HepG2 (cell line): ENCODE results near the gene TFDP1. TPM values are rescaled to one million over a fixed set of nuclear protein-coding genes. Genes with fewer than 3 reads are reported as not detected.

Source experiments
- ATAC-seq: fragments of 200-7000 bp; cut with Tn5 transposase; 3 replicates; pipeline ENCODE4 v1.9.1; 2020; ENCODE audit warnings: mild to moderate bottlenecking, moderate library complexity
- BruUV-seq: library from RNA; stranded (reverse); fragments of 400-500 nt; replicated peaks from 2 replicates; lab custom pipeline; 2021; lab: Mats Ljungman, UMichigan
- CTCF ChIA-PET: fragments of 300-600 bp; formaldehyde crosslinking; extraction: SDS; loops from one replicate; lab custom pipeline; 2021; ENCODE audit warnings: low total read pairs, inconsistent platforms, low intra/inter-chr PET ratio; lab: Yijun Ruan, JAX
- POLR2A ChIA-PET: fragments of 350-600 bp; sonication (Branson Sonifier 250); formaldehyde crosslinking; loops from one replicate; lab custom pipeline; 2020; ENCODE audit warnings: antibody characterized with exemption, inconsistent platforms; lab: Yijun Ruan, JAX
- DNase-seq: peaks from one replicate; pipeline ENCODE4 v3.0.0-alpha.2; 2015; ENCODE audit warnings: low spot score
- FAIRE-seq: peaks from 3 replicates; lab custom pipeline; 2011; peaks lifted over from hg19 to GRCh38; lab: Jason Lieb, UNC
- H2AFZ ChIP-seq: one replicate; pipeline ENCODE4 v1.6.1; 2011; ENCODE audit warnings: low read length, inconsistent platforms
- H3K27ac ChIP-seq: fragments of 300-600 bp; 3 replicates; pipeline ENCODE4 v1.8.0; 2011; ENCODE audit warnings: mixed run types, mild to moderate bottlenecking, mixed read lengths, low read length, inconsistent platforms; ENCODE audit not compliant: insufficient read depth; ENCODE audit errors: extremely low read length
- H3K27me3 ChIP-seq, 2 experiments: fragments of 200-600 bp in 1 of 2; 2 replicates in 1 of 2; 3 replicates in 1 of 2; pipeline versions ENCODE4 v1.6.0 to v1.8.0; 2011; ENCODE audit warnings: low read length in 2 of 2, mild to moderate bottlenecking in 2 of 2, moderate library complexity in 2 of 2, inconsistent platforms in 1 of 2; ENCODE audit not compliant: insufficient read depth in 2 of 2, control insufficient read depth in 1 of 2
- H3K36me3 ChIP-seq, 2 experiments: fragments of 200-600 bp in 1 of 2; replicated peaks in 1 of 2; 2 replicates in 1 of 2; 3 replicates in 1 of 2; pipeline versions ENCODE4 v1.5.1 to v1.8.0; 2011; ENCODE audit warnings: low read length in 2 of 2, inconsistent platforms in 1 of 2; ENCODE audit not compliant: insufficient read depth in 2 of 2, control insufficient read depth in 1 of 2
- H3K4me1 ChIP-seq: 2 replicates; pipeline ENCODE4 v1.5.1; 2012; ENCODE audit warnings: low read length, inconsistent platforms; ENCODE audit not compliant: insufficient read depth
- H3K4me2 ChIP-seq: 2 replicates; pipeline ENCODE4 v1.6.0; 2011; ENCODE audit warnings: low read depth, low read length, inconsistent platforms
- H3K4me3 ChIP-seq, 3 experiments: fragments of 200-600 bp in 1 of 3; sonication (generic), shearing (Covaris generic) in 1 of 3; replicated peaks in 1 of 3; 2 replicates each; pipeline ENCODE4 v1.5.1; 2011 to 2016; ENCODE audit warnings: low read length in 3 of 3, inconsistent platforms in 2 of 3, low read depth in 2 of 3, mild to moderate bottlenecking in 2 of 3, control low read depth in 1 of 3, mixed read lengths in 1 of 3; ENCODE audit not compliant: insufficient read depth in 1 of 3
- H3K79me2 ChIP-seq: one replicate; pipeline ENCODE4 v1.6.1; 2011; ENCODE audit warnings: low read length, inconsistent platforms; ENCODE audit not compliant: insufficient read depth
- H3K9ac ChIP-seq: 2 replicates; pipeline ENCODE4 v1.6.0; 2011; ENCODE audit warnings: mild to moderate bottlenecking, low read depth, low read length, inconsistent platforms; ENCODE audit not compliant: insufficient read depth
- H3K9me3 ChIP-seq: 2 replicates; pipeline ENCODE4 v1.5.1; 2012; ENCODE audit warnings: mild to moderate bottlenecking, low read length
- H4K20me1 ChIP-seq: 2 replicates; pipeline ENCODE4 v1.6.0; 2011; ENCODE audit warnings: inconsistent platforms, mild to moderate bottlenecking, low read length, moderate library complexity; ENCODE audit not compliant: insufficient read depth
- ASH2L ChIP-seq: fragments of 300-600, 200-600 bp; sonication (generic); IDR thresholded peaks from 2 replicates; pipeline ENCODE4 v1.7.0; 2017; ENCODE audit warnings: low read depth, mild to moderate bottlenecking, moderate library complexity, mixed read lengths, low read length; ENCODE audit not compliant: insufficient read length
- HDAC6 ChIP-seq: fragments of 200-600 bp; sonication (generic); IDR thresholded peaks from 2 replicates; pipeline ENCODE4 v1.7.0; 2017; ENCODE audit warnings: mild to moderate bottlenecking, antibody characterized with exemption, low read length, low read depth
- MIXL1 ChIP-seq: IDR thresholded peaks from 2 replicates; pipeline ENCODE4 v1.6.1; 2016
- SSRP1 ChIP-seq: IDR thresholded peaks from 2 replicates; pipeline ENCODE4 v1.6.1; 2016; ENCODE audit warnings: control low read depth
- ZNF567 ChIP-seq: sonication (generic); formaldehyde crosslinking; IDR thresholded peaks from 2 replicates; pipeline ENCODE4 v1.8.1; 2023; ENCODE audit warnings: mild to moderate bottlenecking, missing genetic modification reagents, borderline replicate concordance
- ZNF883 ChIP-seq: sonication (generic); formaldehyde crosslinking; IDR thresholded peaks from 2 replicates; pipeline ENCODE4 v1.5.1; 2020; ENCODE audit warnings: mild to moderate bottlenecking, missing genetic modification reagents; ENCODE audit errors: not compliant biosample characterization
- ZSCAN25 ChIP-seq: sonication (generic); formaldehyde crosslinking; IDR thresholded peaks from 2 replicates; pipeline ENCODE4 v1.8.0; 2022; ENCODE audit warnings: mild to moderate bottlenecking, missing genetic modification reagents
- ZZZ3 ChIP-seq: sonication (generic); formaldehyde crosslinking; IDR thresholded peaks from 2 replicates; pipeline ENCODE4 v1.4.0; 2020; ENCODE audit warnings: missing genetic modification reagents, mild to moderate bottlenecking, borderline replicate concordance
- WGBS: methylation state at CpG from one replicate; pipeline ENCODE4 v1.1.6; 2017; ENCODE audit warnings: low lambda C conversion rate; 5-methylcytosine and 5-hydroxymethylcytosine counted together
- in situ Hi-C: cut with HindIII; loops from 2 replicates; pipeline ENCODE4 v1.10.0; 2017; ENCODE audit warnings: low pct_unique_long_range_greater_than_20kb; ENCODE audit not compliant: extremely low pct_ligation_motif_present
- intact Hi-C: fragments of 100-400 bp; cut with micrococcal nuclease; formaldehyde crosslinking; loops from one replicate; pipeline ENCODE4 v1.10.0; 2022; ENCODE audit not compliant: unreplicated experiment
- polyA plus RNA-seq, 8 experiments: library from polyadenylated mRNA; depleted of rRNA in 3 of 8; stranded (reverse) in 7 of 8; unstranded in 1 of 8; fragments of >200 nt; fragmentation: Illumina TruSeq in 4 of 8; extraction: Trizol in 4 of 8; gene quantifications; 2 replicates each; pipeline versions ENCODE4 v1.2.1 to v1.2.3, GENCODE V29; 2011 to 2016; ENCODE audit warnings: low read depth in 4 of 8, missing spikeins in 1 of 8, mixed read lengths in 1 of 8; ENCODE audit not compliant: insufficient read depth in 1 of 8
- total RNA-seq, 5 experiments: library from RNA; depleted of rRNA; stranded (reverse); fragments of >200 nt; fragmentation: Illumina TruSeq; extraction: Trizol; gene quantifications; 2 replicates each; pipeline ENCODE4 v1.2.3, GENCODE V29; 2016; ENCODE audit warnings: low read depth in 1 of 5
- TF ChIP-seq, protein P1 (sequence below): sonication (generic); formaldehyde crosslinking; IDR thresholded peaks from 2 replicates; pipeline ENCODE4 v1.4.0; 2020; ENCODE audit warnings: missing genetic modification reagents
- TF ChIP-seq, protein P2 (sequence below): sonication (generic); formaldehyde crosslinking; IDR thresholded peaks from 2 replicates; pipeline ENCODE4 v1.5.0; 2020; ENCODE audit warnings: mild to moderate bottlenecking, missing genetic modification reagents, moderate library complexity
- TF ChIP-seq, protein P3 (sequence below): sonication (generic); formaldehyde crosslinking; IDR thresholded peaks from 2 replicates; pipeline ENCODE4 v1.5.1; 2020; ENCODE audit warnings: missing genetic modification reagents, mild to moderate bottlenecking, borderline replicate concordance
- TF ChIP-seq, protein P4 (sequence below), 2 experiments: IDR thresholded peaks; 2 replicates each; pipeline ENCODE4 v1.6.1; 2011 to 2012; ENCODE audit warnings: low read length in 2 of 2, borderline replicate concordance in 1 of 2, low read depth in 1 of 2, mild to moderate bottlenecking in 1 of 2, moderate library complexity in 1 of 2

The TFDP1 gene
- total and polyA plus RNA-seq, 2 of the 13 experiments (the other 11 are each of a cell fraction or from before 2014, with no cell fraction given), result 38.0 to 84.2 TPM

DNA sequence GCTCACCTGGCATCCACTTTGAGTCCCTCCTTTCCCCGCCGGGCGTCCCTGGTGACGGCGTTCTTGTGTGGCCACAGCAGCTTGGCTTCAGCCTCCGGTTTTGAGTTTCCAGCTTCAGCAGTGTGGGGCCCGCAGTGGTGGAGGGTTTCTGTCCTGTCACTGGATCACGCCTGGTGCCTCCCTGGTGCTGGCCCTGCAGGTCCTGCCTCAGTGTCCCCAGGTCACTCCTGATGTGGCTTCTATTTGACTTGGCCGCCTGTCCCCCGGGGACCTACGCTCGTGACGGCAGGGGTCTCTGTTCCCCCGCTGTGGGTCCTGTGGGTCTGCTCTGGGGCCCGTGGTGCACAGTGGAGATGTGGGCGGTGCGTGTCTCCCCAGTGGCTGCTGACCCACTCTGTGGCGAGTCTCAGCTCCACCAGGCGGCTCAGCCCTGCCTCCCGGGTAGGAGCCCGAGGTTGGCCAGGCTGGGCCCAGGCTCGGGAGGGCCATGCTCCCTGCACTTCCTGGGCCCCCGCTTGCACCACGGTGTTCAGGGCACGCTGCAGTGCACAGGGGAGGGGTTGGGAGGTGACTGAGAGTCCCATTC lies 71.5 kb downstream of the TFDP1 start:
- in situ Hi-C loops, result no loop called here
- no peak for FAIRE-seq

More for the DNA sequence above, 71.5 kb downstream of the TFDP1 start:
- no peak overlapping the region for H3K4me2 ChIP-seq
- BruUV-seq, result no TSS peak
- no peaks in the 10 kb centered on the region for H3K36me3 ChIP-seq
- no peaks in the 10 kb centered on the region for H3K79me2 ChIP-seq
- intact Hi-C loops, result no loop called here
- H2AFZ ChIP-seq, result no peak overlapping the region
- H3K9me3 ChIP-seq, result no peaks in the 10 kb centered on the region
- H3K9ac ChIP-seq, result no peak overlapping the region
- DNase-seq (no peak), ATAC-seq (peak; percentile 12; the same call in 2 of the 3 replicates)
- no peak for TF ChIP-seq ZNF567
- TF ChIP-seq, protein P1, sequence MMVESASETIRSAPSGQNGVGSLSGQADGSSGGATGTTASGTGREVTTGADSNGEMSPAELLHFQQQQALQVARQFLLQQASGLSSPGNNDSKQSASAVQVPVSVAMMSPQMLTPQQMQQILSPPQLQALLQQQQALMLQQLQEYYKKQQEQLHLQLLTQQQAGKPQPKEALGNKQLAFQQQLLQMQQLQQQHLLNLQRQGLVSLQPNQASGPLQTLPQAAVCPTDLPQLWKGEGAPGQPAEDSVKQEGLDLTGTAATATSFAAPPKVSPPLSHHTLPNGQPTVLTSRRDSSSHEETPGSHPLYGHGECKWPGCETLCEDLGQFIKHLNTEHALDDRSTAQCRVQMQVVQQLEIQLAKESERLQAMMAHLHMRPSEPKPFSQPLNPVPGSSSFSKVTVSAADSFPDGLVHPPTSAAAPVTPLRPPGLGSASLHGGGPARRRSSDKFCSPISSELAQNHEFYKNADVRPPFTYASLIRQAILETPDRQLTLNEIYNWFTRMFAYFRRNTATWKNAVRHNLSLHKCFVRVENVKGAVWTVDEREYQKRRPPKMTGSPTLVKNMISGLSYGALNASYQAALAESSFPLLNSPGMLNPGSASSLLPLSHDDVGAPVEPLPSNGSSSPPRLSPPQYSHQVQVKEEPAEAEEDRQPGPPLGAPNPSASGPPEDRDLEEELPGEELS (CRISPR knock-in tag), result no peak
- TF ChIP-seq ZSCAN25 (CRISPR knock-in tag), result no peak
- TF ChIP-seq, protein P2, sequence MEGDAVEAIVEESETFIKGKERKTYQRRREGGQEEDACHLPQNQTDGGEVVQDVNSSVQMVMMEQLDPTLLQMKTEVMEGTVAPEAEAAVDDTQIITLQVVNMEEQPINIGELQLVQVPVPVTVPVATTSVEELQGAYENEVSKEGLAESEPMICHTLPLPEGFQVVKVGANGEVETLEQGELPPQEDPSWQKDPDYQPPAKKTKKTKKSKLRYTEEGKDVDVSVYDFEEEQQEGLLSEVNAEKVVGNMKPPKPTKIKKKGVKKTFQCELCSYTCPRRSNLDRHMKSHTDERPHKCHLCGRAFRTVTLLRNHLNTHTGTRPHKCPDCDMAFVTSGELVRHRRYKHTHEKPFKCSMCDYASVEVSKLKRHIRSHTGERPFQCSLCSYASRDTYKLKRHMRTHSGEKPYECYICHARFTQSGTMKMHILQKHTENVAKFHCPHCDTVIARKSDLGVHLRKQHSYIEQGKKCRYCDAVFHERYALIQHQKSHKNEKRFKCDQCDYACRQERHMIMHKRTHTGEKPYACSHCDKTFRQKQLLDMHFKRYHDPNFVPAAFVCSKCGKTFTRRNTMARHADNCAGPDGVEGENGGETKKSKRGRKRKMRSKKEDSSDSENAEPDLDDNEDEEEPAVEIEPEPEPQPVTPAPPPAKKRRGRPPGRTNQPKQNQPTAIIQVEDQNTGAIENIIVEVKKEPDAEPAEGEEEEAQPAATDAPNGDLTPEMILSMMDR (CRISPR knock-in tag), result no peak
- TF ChIP-seq ZNF883 (CRISPR knock-in tag), result no peak
- no peak for TF ChIP-seq MIXL1 (CRISPR knock-in tag)
- TF ChIP-seq, protein P3, sequence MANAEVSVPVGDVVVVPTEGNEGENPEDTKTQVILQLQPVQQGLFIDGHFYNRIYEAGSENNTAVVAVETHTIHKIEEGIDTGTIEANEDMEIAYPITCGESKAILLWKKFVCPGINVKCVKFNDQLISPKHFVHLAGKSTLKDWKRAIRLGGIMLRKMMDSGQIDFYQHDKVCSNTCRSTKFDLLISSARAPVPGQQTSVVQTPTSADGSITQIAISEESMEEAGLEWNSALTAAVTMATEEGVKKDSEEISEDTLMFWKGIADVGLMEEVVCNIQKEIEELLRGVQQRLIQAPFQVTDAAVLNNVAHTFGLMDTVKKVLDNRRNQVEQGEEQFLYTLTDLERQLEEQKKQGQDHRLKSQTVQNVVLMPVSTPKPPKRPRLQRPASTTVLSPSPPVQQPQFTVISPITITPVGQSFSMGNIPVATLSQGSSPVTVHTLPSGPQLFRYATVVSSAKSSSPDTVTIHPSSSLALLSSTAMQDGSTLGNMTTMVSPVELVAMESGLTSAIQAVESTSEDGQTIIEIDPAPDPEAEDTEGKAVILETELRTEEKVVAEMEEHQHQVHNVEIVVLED (CRISPR knock-in tag), result no peak
- TF ChIP-seq ZZZ3 (CRISPR knock-in tag), result no peak
- no peak for TF ChIP-seq SSRP1
- TF ChIP-seq ASH2L, result no peak
- TF ChIP-seq, protein P4, sequence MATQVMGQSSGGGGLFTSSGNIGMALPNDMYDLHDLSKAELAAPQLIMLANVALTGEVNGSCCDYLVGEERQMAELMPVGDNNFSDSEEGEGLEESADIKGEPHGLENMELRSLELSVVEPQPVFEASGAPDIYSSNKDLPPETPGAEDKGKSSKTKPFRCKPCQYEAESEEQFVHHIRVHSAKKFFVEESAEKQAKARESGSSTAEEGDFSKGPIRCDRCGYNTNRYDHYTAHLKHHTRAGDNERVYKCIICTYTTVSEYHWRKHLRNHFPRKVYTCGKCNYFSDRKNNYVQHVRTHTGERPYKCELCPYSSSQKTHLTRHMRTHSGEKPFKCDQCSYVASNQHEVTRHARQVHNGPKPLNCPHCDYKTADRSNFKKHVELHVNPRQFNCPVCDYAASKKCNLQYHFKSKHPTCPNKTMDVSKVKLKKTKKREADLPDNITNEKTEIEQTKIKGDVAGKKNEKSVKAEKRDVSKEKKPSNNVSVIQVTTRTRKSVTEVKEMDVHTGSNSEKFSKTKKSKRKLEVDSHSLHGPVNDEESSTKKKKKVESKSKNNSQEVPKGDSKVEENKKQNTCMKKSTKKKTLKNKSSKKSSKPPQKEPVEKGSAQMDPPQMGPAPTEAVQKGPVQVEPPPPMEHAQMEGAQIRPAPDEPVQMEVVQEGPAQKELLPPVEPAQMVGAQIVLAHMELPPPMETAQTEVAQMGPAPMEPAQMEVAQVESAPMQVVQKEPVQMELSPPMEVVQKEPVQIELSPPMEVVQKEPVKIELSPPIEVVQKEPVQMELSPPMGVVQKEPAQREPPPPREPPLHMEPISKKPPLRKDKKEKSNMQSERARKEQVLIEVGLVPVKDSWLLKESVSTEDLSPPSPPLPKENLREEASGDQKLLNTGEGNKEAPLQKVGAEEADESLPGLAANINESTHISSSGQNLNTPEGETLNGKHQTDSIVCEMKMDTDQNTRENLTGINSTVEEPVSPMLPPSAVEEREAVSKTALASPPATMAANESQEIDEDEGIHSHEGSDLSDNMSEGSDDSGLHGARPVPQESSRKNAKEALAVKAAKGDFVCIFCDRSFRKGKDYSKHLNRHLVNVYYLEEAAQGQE (IDR thresholded peaks at IDR 0.05; ENCODE audit: borderline replicate concordance in 1 of 2, low read depth in 1 of 2, low read length in 2 of 2), result no peak
- no peak for TF ChIP-seq HDAC6
- H3K27ac ChIP-seq, result no peak overlapping the region
- 31% methylated on average over 11 of the region's 25 CpGs for WGBS
- ChIA-PET POLR2A (no interaction called here), CTCF (no interaction called here)
- no peak overlapping the region for H3K4me3 ChIP-seq
- H3K4me1 ChIP-seq, result peaks cover 6% of the 10 kb centered on the region; the same call in 1 of the 2 replicates
- H3K27me3 ChIP-seq, result peaks cover 0 to 20% of the 10 kb centered on the region in 2 experiments; a peak in 3 of 5 replicates
- no peaks in the 10 kb centered on the region for H4K20me1 ChIP-seq
